Loucy (cell line): ENCODE data around the gene PITPNC1.

Experiments
- H2AFZ ChIP-seq: fragments of 200-600 bp; sonication (generic); 2 replicates; pipeline ENCODE4 v1.6.0; 2016; ENCODE audit warnings: antibody characterized with exemption, mild to moderate bottlenecking, low read length, moderate library complexity
- H3F3A ChIP-seq: fragments of 200-600 bp; 2 replicates; pipeline ENCODE4 v1.6.0; 2016; ENCODE audit warnings: antibody characterized with exemption, low read depth, mild to moderate bottlenecking
- H3K27me3 ChIP-seq: fragments of 200-600 bp; sonication (generic); 2 replicates; pipeline ENCODE4 v1.6.1; 2014; ENCODE audit warnings: low read length, mild to moderate bottlenecking; ENCODE audit not compliant: insufficient read depth, poor library complexity, severe bottlenecking
- H3K36me3 ChIP-seq: fragments of 200-600 bp; sonication (generic); 2 replicates; pipeline ENCODE4 v1.6.1; 2016; ENCODE audit warnings: low read length; ENCODE audit not compliant: insufficient read depth
- H3K4me1 ChIP-seq: fragments of 200-600 bp; sonication (generic); 2 replicates; pipeline ENCODE4 v1.5.1; 2014; ENCODE audit warnings: low read length, mild to moderate bottlenecking; ENCODE audit not compliant: insufficient read depth, poor library complexity, severe bottlenecking
- H3K4me2 ChIP-seq: fragments of 200-600 bp; sonication (generic); 2 replicates; pipeline ENCODE4 v1.6.0; 2014; ENCODE audit warnings: antibody characterized with exemption, low read length, low read depth, mild to moderate bottlenecking; ENCODE audit not compliant: poor library complexity, severe bottlenecking
- H3K4me3 ChIP-seq: fragments of 200-600 bp; sonication (generic); 2 replicates; pipeline ENCODE4 v1.5.1; 2014; ENCODE audit warnings: low read length, mild to moderate bottlenecking, mixed read lengths; ENCODE audit not compliant: poor library complexity, severe bottlenecking
- H3K79me2 ChIP-seq: fragments of 200-600 bp; sonication (generic); 2 replicates; pipeline ENCODE4 v1.6.1; 2014; ENCODE audit warnings: low read length; ENCODE audit not compliant: insufficient read depth
- H3K9ac ChIP-seq: fragments of 200-600 bp; sonication (generic); 2 replicates; pipeline ENCODE4 v1.6.0; 2014; ENCODE audit warnings: mild to moderate bottlenecking, low read depth, low read length, moderate library complexity; ENCODE audit not compliant: poor library complexity, severe bottlenecking
- H3K9me2 ChIP-seq: fragments of 200-600 bp; sonication (generic); replicated peaks from 2 replicates; pipeline ENCODE4 v1.6.1; 2016; ENCODE audit warnings: low read depth, low read length, mixed read lengths
- H3K9me3 ChIP-seq: fragments of 200-600 bp; sonication (generic); 2 replicates; pipeline ENCODE4 v1.6.1; 2014; ENCODE audit warnings: mild to moderate bottlenecking, antibody characterized with exemption, low read length, low read depth; ENCODE audit not compliant: insufficient read depth
- H4K20me1 ChIP-seq: fragments of 200-600 bp; sonication (generic); 2 replicates; pipeline ENCODE4 v1.6.0; 2014; ENCODE audit warnings: antibody characterized with exemption, low read length, mild to moderate bottlenecking; ENCODE audit not compliant: insufficient read depth, poor library complexity, severe bottlenecking
- CTCF ChIP-seq: fragments of 200-600 bp; sonication (generic); conservative IDR thresholded peaks from 2 replicates; pipeline ENCODE4 v1.5.1; 2014; ENCODE audit warnings: mild to moderate bottlenecking, antibody characterized with exemption, low read length
- EZH2phosphoT487 ChIP-seq: fragments of 200-600 bp; IDR thresholded peaks from 2 replicates; pipeline ENCODE4 v1.6.1; 2018; ENCODE audit warnings: antibody characterized with exemption, mild to moderate bottlenecking, moderate library complexity, borderline replicate concordance

PITPNC1 gene

GRCh38 chr17:67548693-67549092, 171.6 kb downstream of the PITPNC1 start:
- no peaks in the 10 kb centered on the region for H3K9me2 ChIP-seq
- no peaks in the 10 kb centered on the region for H3K36me3 ChIP-seq
- H3K79me2 ChIP-seq, result no peaks in the 10 kb centered on the region
- H3K9ac ChIP-seq, result no peak overlapping the region
- H3K4me1 ChIP-seq, result peaks cover 6% of the 10 kb centered on the region
- TF ChIP-seq EZH2phosphoT487 (no peak), CTCF (no peak)
- H2AFZ ChIP-seq, result no peak overlapping the region
- H3K4me3 ChIP-seq, result no peak overlapping the region
- no peaks in the 10 kb centered on the region for H3K9me3 ChIP-seq
- no peak overlapping the region for H3K4me2 ChIP-seq
- no peaks in the 10 kb centered on the region for H3K27me3 ChIP-seq
- no peaks in the 10 kb centered on the region for H4K20me1 ChIP-seq
- no peaks in the 10 kb centered on the region for H3F3A ChIP-seq

GRCh38 chr17:67549820-67550219, 172.7 kb downstream of the PITPNC1 start:
- Histone ChIP-seq H3K4me2 (no peak overlapping the region), H3K4me1 (peaks cover 6% of the 10 kb centered on the region), H3K79me2 (no peaks in the 10 kb centered on the region), H3K9me3 (no peaks in the 10 kb centered on the region), H3F3A (no peaks in the 10 kb centered on the region), H3K27me3 (no peaks in the 10 kb centered on the region), H4K20me1 (no peaks in the 10 kb centered on the region), H3K36me3 (no peaks in the 10 kb centered on the region), H3K4me3 (no peak overlapping the region), H3K9me2 (no peaks in the 10 kb centered on the region), H2AFZ (no peak overlapping the region), H3K9ac (no peak overlapping the region)
- no peak for TF ChIP-seq CTCF
- TF ChIP-seq EZH2phosphoT487, result no peak

GRCh38 chr17:67554634-67555033, 177.6 kb downstream of the PITPNC1 start:
- TF ChIP-seq CTCF (no peak), EZH2phosphoT487 (no peak)
- no peak overlapping the region for H3K4me2 ChIP-seq
- no peaks in the 10 kb centered on the region for H3F3A ChIP-seq
- no peaks in the 10 kb centered on the region for H3K27me3 ChIP-seq
- peaks cover 3% of the 10 kb centered on the region for H3K4me1 ChIP-seq
- H4K20me1 ChIP-seq, result no peaks in the 10 kb centered on the region
- H3K9ac ChIP-seq, result no peak overlapping the region
- H3K9me2 ChIP-seq, result no peaks in the 10 kb centered on the region
- no peaks in the 10 kb centered on the region for H3K79me2 ChIP-seq
- H3K9me3 ChIP-seq, result no peaks in the 10 kb centered on the region
- H2AFZ ChIP-seq, result no peak overlapping the region
- H3K36me3 ChIP-seq, result no peaks in the 10 kb centered on the region
- no peak overlapping the region for H3K4me3 ChIP-seq
